GM23338 (cell line): ENCODE results near the gene IGFBP4. TPM values are rescaled to one million over a fixed set of nuclear protein-coding genes. Genes with fewer than 3 reads are reported as not detected.

ENCODE experiments used
- ATAC-seq: fragments of 200-7000 bp; cut with Tn5 transposase; 3 replicates; pipeline ENCODE4 v1.9.1; 2020
- DNase-seq: peaks from one replicate; pipeline ENCODE4 v3.0.0-alpha.2; 2015; ENCODE audit warnings: low spot score
- H2AFZ ChIP-seq: fragments of 200-600 bp; sonication (generic); 2 replicates; pipeline ENCODE4 v1.8.0; 2016; ENCODE audit warnings: antibody characterized with exemption, mild to moderate bottlenecking, moderate library complexity
- H3F3A ChIP-seq: fragments of 200-600 bp; sonication (generic); replicated peaks from 2 replicates; pipeline ENCODE4 v1.8.0; 2017; ENCODE audit warnings: antibody characterized with exemption, mixed run types, low read depth
- H3K27ac ChIP-seq: fragments of 200-600 bp; sonication (generic); 2 replicates; pipeline ENCODE4 v1.6.1; 2016; ENCODE audit warnings: low read depth
- H3K27me3 ChIP-seq: fragments of 200-600 bp; sonication (generic); 2 replicates; pipeline ENCODE4 v1.8.0; 2016; ENCODE audit warnings: mild to moderate bottlenecking, mixed run types, moderate library complexity; ENCODE audit not compliant: insufficient read depth
- H3K36me3 ChIP-seq: fragments of 200-600 bp; sonication (generic); 2 replicates; pipeline ENCODE4 v1.8.0; 2016; ENCODE audit warnings: mild to moderate bottlenecking; ENCODE audit not compliant: insufficient read depth
- H3K4me1 ChIP-seq: fragments of 200-600 bp; sonication (generic); 2 replicates; pipeline ENCODE4 v1.8.0; 2016; ENCODE audit warnings: mild to moderate bottlenecking, moderate library complexity; ENCODE audit not compliant: insufficient read depth
- H3K4me2 ChIP-seq: fragments of 200-600 bp; sonication (generic); 2 replicates; pipeline ENCODE4 v1.7.1; 2017; ENCODE audit warnings: mixed run types
- H3K4me3 ChIP-seq: fragments of 200-600 bp; sonication (generic); 2 replicates; pipeline ENCODE4 v1.6.1; 2016; ENCODE audit warnings: mixed run types
- H3K79me2 ChIP-seq: fragments of 200-600 bp; sonication (generic); replicated peaks from 2 replicates; pipeline ENCODE4 v1.8.0; 2017; ENCODE audit warnings: mild to moderate bottlenecking; ENCODE audit not compliant: insufficient read depth
- H3K9me2 ChIP-seq: fragments of 200-600 bp; sonication (generic); 2 replicates; pipeline ENCODE4 v1.8.0; 2017; ENCODE audit not compliant: insufficient read depth
- H4K20me1 ChIP-seq: fragments of 200-600 bp; sonication (generic); replicated peaks from 2 replicates; pipeline ENCODE4 v1.8.0; 2017; ENCODE audit warnings: mild to moderate bottlenecking; ENCODE audit not compliant: insufficient read depth
- H3K27ac Mint-ChIP-seq: 2 replicates; pipeline ENCODE4 v1.8.0; 2020; ENCODE audit warnings: inconsistent platforms, mild to moderate bottlenecking, moderate library complexity, mixed read lengths
- H3K27me3 Mint-ChIP-seq: 3 replicates; pipeline ENCODE4 v1.8.0; 2022; ENCODE audit warnings: low read depth, mild to moderate bottlenecking, moderate library complexity, mixed read lengths, inconsistent platforms; ENCODE audit not compliant: insufficient read depth, poor library complexity
- H3K36me3 Mint-ChIP-seq: 3 replicates; pipeline ENCODE4 v1.8.0; 2021; ENCODE audit warnings: low read depth, mild to moderate bottlenecking, inconsistent platforms, moderate library complexity, mixed read lengths
- H3K4me1 Mint-ChIP-seq: 3 replicates; pipeline ENCODE4 v1.8.0; 2020; ENCODE audit warnings: mild to moderate bottlenecking, inconsistent platforms, mixed read lengths
- H3K4me3 Mint-ChIP-seq: 3 replicates; pipeline ENCODE4 v1.8.0; 2021; ENCODE audit warnings: moderate library complexity, mild to moderate bottlenecking, inconsistent platforms, mixed read lengths
- H3K9me3 Mint-ChIP-seq: 3 replicates; pipeline ENCODE4 v1.8.0; 2020; ENCODE audit warnings: moderate library complexity, mild to moderate bottlenecking, inconsistent platforms, mixed read lengths
- CREB1 ChIP-seq: fragments of 250-450 bp; sonication (Bioruptor Pico); IDR thresholded peaks from 2 replicates; pipeline ENCODE4 v1.5.0; 2020; ENCODE audit warnings: low read depth, mild to moderate bottlenecking, moderate library complexity
- EZH2 ChIP-seq: fragments of 200-600 bp; sonication (generic); IDR thresholded peaks from one replicate; pipeline ENCODE4 v1.8.0; 2017; ENCODE audit warnings: antibody characterized with exemption, mild to moderate bottlenecking, low read depth; ENCODE audit not compliant: unreplicated experiment
- EZH2phosphoT487 ChIP-seq: fragments of 200-600 bp; sonication (generic); IDR thresholded peaks from one replicate; pipeline ENCODE4 v1.8.1; 2018; ENCODE audit warnings: antibody characterized with exemption; ENCODE audit not compliant: unreplicated experiment
- JUNB ChIP-seq: IDR thresholded peaks from one replicate; pipeline ENCODE4 v1.6.1; 2016; ENCODE audit warnings: antibody characterized with exemption; ENCODE audit not compliant: unreplicated experiment
- POLR2AphosphoS5 ChIP-seq: IDR thresholded peaks from 2 replicates; pipeline ENCODE4 v1.6.1; 2016; ENCODE audit warnings: antibody characterized with exemption, low read depth
- STAT1 ChIP-seq: IDR thresholded peaks from one replicate; pipeline ENCODE4 v1.6.1; 2016; ENCODE audit warnings: antibody characterized with exemption; ENCODE audit not compliant: unreplicated experiment
- ZNF114 ChIP-seq: fragments of 250-450 bp; sonication (Bioruptor Pico); IDR thresholded peaks from 2 replicates; pipeline ENCODE4 v1.5.0; 2020; ENCODE audit warnings: mild to moderate bottlenecking, moderate library complexity
- ZNF331 ChIP-seq: fragments of 250-450 bp; sonication (Bioruptor Pico); IDR thresholded peaks from 2 replicates; pipeline ENCODE4 v1.5.0; 2020; ENCODE audit warnings: low read depth, mild to moderate bottlenecking, moderate library complexity
- polyA plus RNA-seq: library from polyadenylated mRNA; unstranded; fragments of >200 nt; fragmentation: Nextera tagmentation; extraction: Ambion mirVana; gene quantifications from 2 replicates; pipeline ENCODE4 v1.2.1, GENCODE V29; 2016
- total RNA-seq: library from RNA; depleted of rRNA; stranded (reverse); fragments of >200 nt; shearing (Covaris generic); gene quantifications from 2 replicates; pipeline ENCODE4 v1.2.3, GENCODE V29; 2014
- TF ChIP-seq, protein P1 (sequence below): IDR thresholded peaks from one replicate; pipeline ENCODE4 v1.6.1; 2018; ENCODE audit warnings: antibody characterized with exemption; ENCODE audit not compliant: unreplicated experiment
- TF ChIP-seq, protein P2 (sequence below), 2 experiments: fragments of 200-600 bp in 1 of 2; sonication (generic) in 1 of 2; conservative IDR thresholded peaks; 2 replicates each; pipeline versions ENCODE4 v1.5.1 to v1.6.1; 2016 to 2017; ENCODE audit warnings: antibody characterized with exemption in 2 of 2, low read depth in 2 of 2, mild to moderate bottlenecking in 2 of 2, moderate library complexity in 1 of 2
- TF ChIP-seq, protein P3 (sequence below): fragments of 250-450 bp; sonication (Bioruptor Pico); IDR thresholded peaks from 2 replicates; pipeline ENCODE4 v1.5.0; 2020; ENCODE audit warnings: mild to moderate bottlenecking, moderate library complexity
- TF ChIP-seq, protein P4 (sequence below): IDR thresholded peaks from 2 replicates; pipeline ENCODE4 v1.6.1; 2016; ENCODE audit warnings: antibody characterized with exemption

The IGFBP4 gene
- total and polyA plus RNA-seq, 2 experiments from 2014 or later = 38.7 to 78.9 TPM

DNA sequence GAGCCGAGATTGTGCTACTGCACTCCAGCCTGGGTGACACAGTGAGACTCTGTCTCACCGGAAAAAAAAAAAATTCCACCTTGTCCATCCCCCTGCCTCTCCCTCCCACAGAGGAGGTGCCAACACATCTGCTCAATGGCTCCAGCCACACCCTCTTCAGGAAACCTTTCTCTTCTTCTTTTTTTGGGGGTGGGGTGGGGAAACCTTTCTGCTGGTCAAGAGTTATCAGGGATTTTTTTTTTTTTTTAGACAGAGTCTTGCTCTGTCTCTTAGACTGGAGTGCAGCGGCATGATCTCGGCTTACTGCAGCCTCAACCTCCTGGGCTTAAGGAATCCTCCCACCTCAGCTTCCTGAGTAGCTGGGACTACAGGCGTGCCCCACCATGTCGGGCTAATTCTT is 39.5 kb downstream of the IGFBP4 start:
- Histone ChIP-seq H3K36me3 (no peaks in the 10 kb centered on the region), H3F3A (no peaks in the 10 kb centered on the region), H3K79me2 (no peaks in the 10 kb centered on the region), H2AFZ (no peak overlapping the region), H3K4me3 (no peak overlapping the region), H3K9me2 (0 out of 2 replicates have a peak, but pooled peaks cover 3% of the 10 kb centered on the region), H3K4me2 (no peak overlapping the region), H3K4me1 (peaks cover 23% of the 10 kb centered on the region), H3K27me3 (no peaks in the 10 kb centered on the region), H3K27ac (no peak overlapping the region), H4K20me1 (no peaks in the 10 kb centered on the region)
- Mint-ChIP-seq H3K27me3 (peaks cover 14% of the 10 kb centered on the region), H3K4me1 (peaks cover 34% of the 10 kb centered on the region), H3K27ac (no peak overlapping the region), H3K4me3 (no peak overlapping the region), H3K9me3 (peaks cover 2% of the 10 kb centered on the region; the same call in 2 of the 3 replicates), H3K36me3 (peaks cover 3% of the 10 kb centered on the region; the same call in 2 of the 3 replicates)
- no peak for DNase-seq
- TF ChIP-seq ZNF331 (CRISPR knock-in tag) (no peak), EZH2 (no peak), ZNF114 (CRISPR knock-in tag) (no peak), CREB1 (CRISPR knock-in tag) (no peak), POLR2AphosphoS5 (no peak), JUNB (no peak), STAT1 (no peak), EZH2phosphoT487 (no peak)
- TF ChIP-seq, protein P1, sequence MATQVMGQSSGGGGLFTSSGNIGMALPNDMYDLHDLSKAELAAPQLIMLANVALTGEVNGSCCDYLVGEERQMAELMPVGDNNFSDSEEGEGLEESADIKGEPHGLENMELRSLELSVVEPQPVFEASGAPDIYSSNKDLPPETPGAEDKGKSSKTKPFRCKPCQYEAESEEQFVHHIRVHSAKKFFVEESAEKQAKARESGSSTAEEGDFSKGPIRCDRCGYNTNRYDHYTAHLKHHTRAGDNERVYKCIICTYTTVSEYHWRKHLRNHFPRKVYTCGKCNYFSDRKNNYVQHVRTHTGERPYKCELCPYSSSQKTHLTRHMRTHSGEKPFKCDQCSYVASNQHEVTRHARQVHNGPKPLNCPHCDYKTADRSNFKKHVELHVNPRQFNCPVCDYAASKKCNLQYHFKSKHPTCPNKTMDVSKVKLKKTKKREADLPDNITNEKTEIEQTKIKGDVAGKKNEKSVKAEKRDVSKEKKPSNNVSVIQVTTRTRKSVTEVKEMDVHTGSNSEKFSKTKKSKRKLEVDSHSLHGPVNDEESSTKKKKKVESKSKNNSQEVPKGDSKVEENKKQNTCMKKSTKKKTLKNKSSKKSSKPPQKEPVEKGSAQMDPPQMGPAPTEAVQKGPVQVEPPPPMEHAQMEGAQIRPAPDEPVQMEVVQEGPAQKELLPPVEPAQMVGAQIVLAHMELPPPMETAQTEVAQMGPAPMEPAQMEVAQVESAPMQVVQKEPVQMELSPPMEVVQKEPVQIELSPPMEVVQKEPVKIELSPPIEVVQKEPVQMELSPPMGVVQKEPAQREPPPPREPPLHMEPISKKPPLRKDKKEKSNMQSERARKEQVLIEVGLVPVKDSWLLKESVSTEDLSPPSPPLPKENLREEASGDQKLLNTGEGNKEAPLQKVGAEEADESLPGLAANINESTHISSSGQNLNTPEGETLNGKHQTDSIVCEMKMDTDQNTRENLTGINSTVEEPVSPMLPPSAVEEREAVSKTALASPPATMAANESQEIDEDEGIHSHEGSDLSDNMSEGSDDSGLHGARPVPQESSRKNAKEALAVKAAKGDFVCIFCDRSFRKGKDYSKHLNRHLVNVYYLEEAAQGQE = no peak
- TF ChIP-seq, protein P2, sequence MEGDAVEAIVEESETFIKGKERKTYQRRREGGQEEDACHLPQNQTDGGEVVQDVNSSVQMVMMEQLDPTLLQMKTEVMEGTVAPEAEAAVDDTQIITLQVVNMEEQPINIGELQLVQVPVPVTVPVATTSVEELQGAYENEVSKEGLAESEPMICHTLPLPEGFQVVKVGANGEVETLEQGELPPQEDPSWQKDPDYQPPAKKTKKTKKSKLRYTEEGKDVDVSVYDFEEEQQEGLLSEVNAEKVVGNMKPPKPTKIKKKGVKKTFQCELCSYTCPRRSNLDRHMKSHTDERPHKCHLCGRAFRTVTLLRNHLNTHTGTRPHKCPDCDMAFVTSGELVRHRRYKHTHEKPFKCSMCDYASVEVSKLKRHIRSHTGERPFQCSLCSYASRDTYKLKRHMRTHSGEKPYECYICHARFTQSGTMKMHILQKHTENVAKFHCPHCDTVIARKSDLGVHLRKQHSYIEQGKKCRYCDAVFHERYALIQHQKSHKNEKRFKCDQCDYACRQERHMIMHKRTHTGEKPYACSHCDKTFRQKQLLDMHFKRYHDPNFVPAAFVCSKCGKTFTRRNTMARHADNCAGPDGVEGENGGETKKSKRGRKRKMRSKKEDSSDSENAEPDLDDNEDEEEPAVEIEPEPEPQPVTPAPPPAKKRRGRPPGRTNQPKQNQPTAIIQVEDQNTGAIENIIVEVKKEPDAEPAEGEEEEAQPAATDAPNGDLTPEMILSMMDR (conservative IDR thresholded peaks at IDR 0.05; ENCODE audit: low read depth in 2 of 2) = no peak
- TF ChIP-seq, protein P3, sequence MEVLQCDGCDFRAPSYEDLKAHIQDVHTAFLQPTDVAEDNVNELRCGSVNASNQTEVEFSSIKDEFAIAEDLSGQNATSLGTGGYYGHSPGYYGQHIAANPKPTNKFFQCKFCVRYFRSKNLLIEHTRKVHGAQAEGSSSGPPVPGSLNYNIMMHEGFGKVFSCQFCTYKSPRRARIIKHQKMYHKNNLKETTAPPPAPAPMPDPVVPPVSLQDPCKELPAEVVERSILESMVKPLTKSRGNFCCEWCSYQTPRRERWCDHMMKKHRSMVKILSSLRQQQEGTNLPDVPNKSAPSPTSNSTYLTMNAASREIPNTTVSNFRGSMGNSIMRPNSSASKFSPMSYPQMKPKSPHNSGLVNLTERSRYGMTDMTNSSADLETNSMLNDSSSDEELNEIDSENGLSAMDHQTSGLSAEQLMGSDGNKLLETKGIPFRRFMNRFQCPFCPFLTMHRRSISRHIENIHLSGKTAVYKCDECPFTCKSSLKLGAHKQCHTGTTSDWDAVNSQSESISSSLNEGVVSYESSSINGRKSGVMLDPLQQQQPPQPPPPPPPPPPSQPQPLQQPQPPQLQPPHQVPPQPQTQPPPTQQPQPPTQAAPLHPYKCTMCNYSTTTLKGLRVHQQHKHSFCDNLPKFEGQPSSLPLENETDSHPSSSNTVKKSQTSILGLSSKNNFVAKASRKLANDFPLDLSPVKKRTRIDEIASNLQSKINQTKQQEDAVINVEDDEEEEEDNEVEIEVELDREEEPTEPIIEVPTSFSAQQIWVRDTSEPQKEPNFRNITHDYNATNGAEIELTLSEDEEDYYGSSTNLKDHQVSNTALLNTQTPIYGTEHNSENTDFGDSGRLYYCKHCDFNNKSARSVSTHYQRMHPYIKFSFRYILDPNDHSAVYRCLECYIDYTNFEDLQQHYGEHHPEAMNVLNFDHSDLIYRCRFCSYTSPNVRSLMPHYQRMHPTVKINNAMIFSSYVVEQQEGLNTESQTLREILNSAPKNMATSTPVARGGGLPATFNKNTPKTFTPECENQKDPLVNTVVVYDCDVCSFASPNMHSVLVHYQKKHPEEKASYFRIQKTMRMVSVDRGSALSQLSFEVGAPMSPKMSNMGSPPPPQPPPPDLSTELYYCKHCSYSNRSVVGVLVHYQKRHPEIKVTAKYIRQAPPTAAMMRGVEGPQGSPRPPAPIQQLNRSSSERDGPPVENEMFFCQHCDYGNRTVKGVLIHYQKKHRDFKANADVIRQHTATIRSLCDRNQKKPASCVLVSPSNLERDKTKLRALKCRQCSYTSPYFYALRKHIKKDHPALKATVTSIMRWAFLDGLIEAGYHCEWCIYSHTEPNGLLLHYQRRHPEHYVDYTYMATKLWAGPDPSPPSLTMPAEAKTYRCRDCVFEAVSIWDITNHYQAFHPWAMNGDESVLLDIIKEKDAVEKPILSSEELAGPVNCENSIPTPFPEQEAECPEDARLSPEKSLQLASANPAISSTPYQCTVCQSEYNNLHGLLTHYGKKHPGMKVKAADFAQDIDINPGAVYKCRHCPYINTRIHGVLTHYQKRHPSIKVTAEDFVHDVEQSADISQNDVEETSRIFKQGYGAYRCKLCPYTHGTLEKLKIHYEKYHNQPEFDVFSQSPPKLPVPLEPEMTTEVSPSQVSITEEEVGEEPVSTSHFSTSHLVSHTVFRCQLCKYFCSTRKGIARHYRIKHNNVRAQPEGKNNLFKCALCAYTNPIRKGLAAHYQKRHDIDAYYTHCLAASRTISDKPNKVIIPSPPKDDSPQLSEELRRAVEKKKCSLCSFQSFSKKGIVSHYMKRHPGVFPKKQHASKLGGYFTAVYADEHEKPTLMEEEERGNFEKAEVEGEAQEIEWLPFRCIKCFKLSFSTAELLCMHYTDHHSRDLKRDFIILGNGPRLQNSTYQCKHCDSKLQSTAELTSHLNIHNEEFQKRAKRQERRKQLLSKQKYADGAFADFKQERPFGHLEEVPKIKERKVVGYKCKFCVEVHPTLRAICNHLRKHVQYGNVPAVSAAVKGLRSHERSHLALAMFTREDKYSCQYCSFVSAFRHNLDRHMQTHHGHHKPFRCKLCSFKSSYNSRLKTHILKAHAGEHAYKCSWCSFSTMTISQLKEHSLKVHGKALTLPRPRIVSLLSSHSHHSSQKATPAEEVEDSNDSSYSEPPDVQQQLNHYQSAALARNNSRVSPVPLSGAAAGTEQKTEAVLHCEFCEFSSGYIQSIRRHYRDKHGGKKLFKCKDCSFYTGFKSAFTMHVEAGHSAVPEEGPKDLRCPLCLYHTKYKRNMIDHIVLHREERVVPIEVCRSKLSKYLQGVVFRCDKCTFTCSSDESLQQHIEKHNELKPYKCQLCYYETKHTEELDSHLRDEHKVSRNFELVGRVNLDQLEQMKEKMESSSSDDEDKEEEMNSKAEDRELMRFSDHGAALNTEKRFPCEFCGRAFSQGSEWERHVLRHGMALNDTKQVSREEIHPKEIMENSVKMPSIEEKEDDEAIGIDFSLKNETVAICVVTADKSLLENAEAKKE (CRISPR knock-in tag) = no peak
- TF ChIP-seq, protein P4, sequence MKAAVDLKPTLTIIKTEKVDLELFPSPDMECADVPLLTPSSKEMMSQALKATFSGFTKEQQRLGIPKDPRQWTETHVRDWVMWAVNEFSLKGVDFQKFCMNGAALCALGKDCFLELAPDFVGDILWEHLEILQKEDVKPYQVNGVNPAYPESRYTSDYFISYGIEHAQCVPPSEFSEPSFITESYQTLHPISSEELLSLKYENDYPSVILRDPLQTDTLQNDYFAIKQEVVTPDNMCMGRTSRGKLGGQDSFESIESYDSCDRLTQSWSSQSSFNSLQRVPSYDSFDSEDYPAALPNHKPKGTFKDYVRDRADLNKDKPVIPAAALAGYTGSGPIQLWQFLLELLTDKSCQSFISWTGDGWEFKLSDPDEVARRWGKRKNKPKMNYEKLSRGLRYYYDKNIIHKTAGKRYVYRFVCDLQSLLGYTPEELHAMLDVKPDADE = no peak
- ATAC-seq = no peak
